Lung (tissue), 12 donors: Measurements from ENCODE around the gene TROAP. TPM values are rescaled to one million over a fixed set of nuclear protein-coding genes. Genes with fewer than 3 reads are reported as not detected.

Experiments
- ATAC-seq: fragments of 200-7000 bp; cut with Tn5 transposase; one replicate; pipeline ENCODE4 v1.9.1; 2020; ENCODE audit warnings: moderate number of reproducible peaks; ENCODE audit not compliant: insufficient read depth, low FRiP score
- DNase-seq, 3 donors: peaks; one replicate each; pipeline ENCODE4 v3.0.0-alpha.2; 2013 to 2017
- H3K27ac ChIP-seq, 2 donors: one replicate each; pipeline ENCODE4 v1.5.1; 2013; ENCODE audit warnings: mild to moderate bottlenecking in 2 of 2, moderate library complexity in 2 of 2, control low read depth in 1 of 2, inconsistent platforms in 1 of 2, low read depth in 1 of 2, low read length in 1 of 2
- H3K27me3 ChIP-seq, 3 donors: one replicate each; pipeline ENCODE4 v1.5.1; 2013; ENCODE audit warnings: low read length in 2 of 3; ENCODE audit not compliant: control insufficient read depth in 3 of 3, insufficient read depth in 3 of 3
- H3K36me3 ChIP-seq, 4 donors: one replicate each; pipeline ENCODE4 v1.5.1; 2013; ENCODE audit warnings: low read length in 4 of 4, mild to moderate bottlenecking in 1 of 4, moderate library complexity in 1 of 4; ENCODE audit not compliant: control insufficient read depth in 4 of 4, insufficient read depth in 4 of 4
- H3K4me1 ChIP-seq, 5 donors: one replicate each; pipeline ENCODE4 v1.5.1; 2013; ENCODE audit warnings: low read length in 5 of 5, mild to moderate bottlenecking in 2 of 5, moderate library complexity in 1 of 5; ENCODE audit not compliant: control insufficient read depth in 5 of 5, insufficient read depth in 5 of 5
- H3K4me3 ChIP-seq: one replicate; pipeline ENCODE4 v1.5.1; 2013; ENCODE audit warnings: mild to moderate bottlenecking, control low read depth, moderate library complexity
- H3K9ac ChIP-seq, 2 donors: one replicate each; pipeline ENCODE4 v1.5.1; 2013; ENCODE audit warnings: low read length in 2 of 2, control low read depth in 1 of 2; ENCODE audit not compliant: insufficient read depth in 1 of 2
- H3K9me3 ChIP-seq, 4 donors: one replicate each; pipeline ENCODE4 v1.5.1; 2013; ENCODE audit warnings: low read length in 3 of 4, mild to moderate bottlenecking in 1 of 4, moderate library complexity in 1 of 4; ENCODE audit not compliant: control insufficient read depth in 4 of 4, insufficient read depth in 3 of 4
- CTCF ChIP-seq: IDR thresholded peaks from 2 replicates; pipeline ENCODE4 v1.5.1; 2012; ENCODE audit warnings: mild to moderate bottlenecking; ENCODE audit errors: control extremely low read depth, extremely low read depth
- WGBS, 2 donors: extraction: QIAGEN DNeasy Blood & Tissue Kit; methylation state at CpG; one replicate each; pipeline ENCODE4 v1.1.7; 2013; 5-methylcytosine and 5-hydroxymethylcytosine counted together
- polyA plus RNA-seq, 2 donors: library from polyadenylated mRNA; stranded (reverse); fragments of 200-250 nt; gene quantifications; one replicate each; pipeline ENCODE4 v1.2.1, GENCODE V29; 2013
- total RNA-seq, 2 donors: library from RNA; depleted of rRNA in 1 of 2; stranded (reverse); fragments of >200 nt in 1 of 2; gene quantifications; one replicate each; pipeline ENCODE4 v1.2.1, GENCODE V29; 2014 to 2021
- donor health status: control.
- donor health status: control.
- donor health status: Bipolar disorder and iron deficiency.
- donor health status: healthy.
- donor health status: DM: yes; HTN: yes; CAD: no.

The TROAP gene
- total and polyA plus RNA-seq, 4 donors = 1.2 to 4.6 (median 3.2) TPM

- H3K9ac ChIP-seq = no peak overlapping the region
These were observed 23.0 kb downstream of the TROAP start for GRCh38 chr12:49345825-49346658.

GRCh38 chr12:49346659-49347310 lies 23.7 kb downstream of the TROAP start, which contains the start of gene DNAJC22:
TSS of gene DNAJC22 (plus strand) at chr12:49346888. CDS start at chr12:49348873, 1,985 bp downstream.
- no peak within 1 kb of the TSS for H3K9ac ChIP-seq
- peaks cover 3 to 51% (median 39%) of the 10 kb centered on the region in 3 donors for H3K27me3 ChIP-seq
- no peak within 1 kb of the TSS for H3K4me3 ChIP-seq
- WGBS, 2 donors = 1 to 3% methylated on average over 42 to 47 of the region's 47 CpGs
- H3K4me1 ChIP-seq = peaks cover 4 to 58% (median 16%) of the 10 kb centered on the region in 5 donors
- DNase-seq (peak in 1 of 3 donors; percentile 27), ATAC-seq (no peak)
- no peak for TF ChIP-seq CTCF
- H3K9me3 ChIP-seq = no peaks in the 10 kb centered on the region
- no peaks in the 10 kb centered on the region for H3K36me3 ChIP-seq
- H3K27ac ChIP-seq = no peak within 1 kb of the TSS

More at GRCh38 chr12:49345825-49346658, 23.0 kb downstream of the TROAP start:
- DNase-seq = peak in 1 of 3 donors; percentile 22
- no peak for ATAC-seq
- 2 to 3% methylated on average over 51 to 61 of the region's 61 CpGs for WGBS, 2 donors
- Histone ChIP-seq H3K27ac (no peak overlapping the region), H3K4me1 (peaks cover 4 to 58% (median 16%) of the 10 kb centered on the region in 5 donors), H3K27me3 (peaks cover 3 to 56% (median 44%) of the 10 kb centered on the region in 3 donors), H3K9me3 (no peaks in the 10 kb centered on the region), H3K36me3 (no peaks in the 10 kb centered on the region), H3K4me3 (no peak overlapping the region)
- TF ChIP-seq CTCF = no peak

- DNase-seq = peak; percentile 92 to 94 (median 92)
- peak; percentile 75 for ATAC-seq
- Histone ChIP-seq H3K9me3 (no peaks in the 10 kb centered on the region), H3K36me3 (no peaks in the 10 kb centered on the region), H3K9ac (peak overlapping the region in 1 of 2 donors; percentile 1), H3K27me3 (peaks cover 3 to 44% (median 39%) of the 10 kb centered on the region in 3 donors), H3K4me3 (no peak overlapping the region), H3K27ac (no peak overlapping the region), H3K4me1 (peaks cover 4 to 51% (median 16%) of the 10 kb centered on the region in 5 donors)
- WGBS, 2 donors = 10% methylated on average over 37 of the region's 37 CpGs
- peak; percentile 67 for TF ChIP-seq CTCF
These were observed 24.5 kb downstream of the TROAP start for GRCh38 chr12:49347311-49348193.
